Measurements from ENCODE around the gene ADAMTS3.

DNA sequence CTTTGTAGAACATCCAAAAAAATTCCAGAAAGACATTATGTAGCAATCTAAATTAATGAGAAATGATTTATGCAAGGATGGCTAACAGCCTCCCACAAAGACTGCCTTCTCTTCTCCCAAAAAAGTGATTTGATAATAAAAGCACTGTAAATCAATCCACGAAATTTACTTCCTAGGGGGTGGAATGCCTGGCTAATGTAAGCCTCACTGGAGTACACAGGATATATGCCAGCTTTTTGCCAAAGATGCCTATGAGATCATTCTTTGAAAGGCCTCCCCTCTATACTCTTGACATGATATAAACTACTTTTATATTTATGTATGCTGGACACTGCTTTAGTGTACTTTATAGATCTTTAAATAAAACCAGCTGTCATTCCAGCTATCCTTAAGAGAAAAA, 211.1 kb downstream of the ADAMTS3 start:
- TF ChIP-seq CTCF (IDR thresholded peaks at IDR 0.05) (no peak), POLR2AphosphoS5 (IDR thresholded peaks at IDR 0.05; ENCODE audit: insufficient read depth in 1 of 2, low read depth in 1 of 2) (no peak)
